MM.1S (cell line): ENCODE measurements around the gene AGAP2.

ENCODE experiments used
- DNase-seq: peaks from one replicate; pipeline ENCODE4 v3.0.0-alpha.2; 2015
- H2AFZ ChIP-seq: fragments of 300-600 bp; sonication (generic); 2 replicates; pipeline ENCODE4 v1.6.0; 2016; ENCODE audit warnings: antibody characterized with exemption, low read length
- H3F3A ChIP-seq: fragments of 300-600 bp; sonication (generic); 2 replicates; pipeline ENCODE4 v1.6.1; 2016; ENCODE audit warnings: mild to moderate bottlenecking, antibody characterized with exemption, low read length, moderate library complexity, mixed read lengths; ENCODE audit not compliant: insufficient read depth
- H3K27ac ChIP-seq: fragments of 300-600 bp; sonication (generic); 2 replicates; pipeline ENCODE4 v1.5.1; 2016; ENCODE audit warnings: mild to moderate bottlenecking, low read length
- H3K27me3 ChIP-seq: fragments of 300-600 bp; sonication (generic); replicated peaks from 2 replicates; pipeline ENCODE4 v1.6.0; 2016; ENCODE audit warnings: low read length; ENCODE audit not compliant: insufficient read depth
- H3K36me3 ChIP-seq: fragments of 300-600 bp; sonication (generic); replicated peaks from 2 replicates; pipeline ENCODE4 v1.6.1; 2016; ENCODE audit warnings: mild to moderate bottlenecking, low read length, mixed read lengths; ENCODE audit not compliant: insufficient read depth
- H3K4me1 ChIP-seq: fragments of 300-600 bp; sonication (generic); 2 replicates; pipeline ENCODE4 v1.6.1; 2016; ENCODE audit warnings: low read length, mixed read lengths
- H3K4me2 ChIP-seq: fragments of 300-600 bp; sonication (generic); 2 replicates; pipeline ENCODE4 v1.6.0; 2016; ENCODE audit warnings: low read depth, low read length
- H3K4me3 ChIP-seq: fragments of 300-600 bp; sonication (generic); 2 replicates; pipeline ENCODE4 v1.5.1; 2016; ENCODE audit warnings: low read length, mixed read lengths
- H3K79me2 ChIP-seq: fragments of 300-600 bp; sonication (generic); 2 replicates; pipeline ENCODE4 v1.6.1; 2016; ENCODE audit warnings: mixed run types, low read length, mixed read lengths
- H3K9ac ChIP-seq: fragments of 300-600 bp; sonication (generic); 2 replicates; pipeline ENCODE4 v1.6.1; 2016; ENCODE audit warnings: low read length, mixed read lengths
- H3K9me2 ChIP-seq: fragments of 300-600 bp; sonication (generic); replicated peaks from 2 replicates; pipeline ENCODE4 v1.6.1; 2016; ENCODE audit warnings: mild to moderate bottlenecking, low read length, mixed read lengths; ENCODE audit not compliant: insufficient read depth
- H3K9me3 ChIP-seq: fragments of 300-600 bp; sonication (generic); replicated peaks from 2 replicates; pipeline ENCODE4 v1.6.1; 2016; ENCODE audit warnings: mild to moderate bottlenecking, low read length, mixed read lengths; ENCODE audit not compliant: insufficient read depth
- H4K20me1 ChIP-seq: fragments of 300-600 bp; sonication (generic); 2 replicates; pipeline ENCODE4 v1.6.1; 2016; ENCODE audit warnings: mild to moderate bottlenecking, low read length, moderate library complexity, mixed read lengths; ENCODE audit not compliant: insufficient read depth
- EZH2 ChIP-seq: fragments of 300-600 bp; sonication (generic); optimal IDR thresholded peaks from 2 replicates; pipeline ENCODE3; 2017; ENCODE audit warnings: low read depth, mild to moderate bottlenecking, antibody characterized with exemption, low read length, mixed read lengths
- EZH2phosphoT487 ChIP-seq: fragments of 300-600 bp; sonication (generic); IDR thresholded peaks from 2 replicates; pipeline ENCODE4 v1.6.1; 2018; ENCODE audit warnings: antibody characterized with exemption, low read length
- TF ChIP-seq, protein P1 (sequence below): fragments of 300-600 bp; sonication (generic); IDR thresholded peaks from 2 replicates; pipeline ENCODE4 v1.5.1; 2016; ENCODE audit warnings: antibody characterized with exemption, low read length, mixed read lengths

AGAP2 gene

GRCh38 chr12:57720606-57721595, 17.6 kb downstream of the AGAP2 start:
- no peaks in the 10 kb centered on the region for H4K20me1 ChIP-seq
- H3K9ac ChIP-seq: no peak overlapping the region
- H3F3A ChIP-seq: no peaks in the 10 kb centered on the region; the same call in 1 of the 2 replicates
- H3K27me3 ChIP-seq: no peaks in the 10 kb centered on the region
- H2AFZ ChIP-seq: no peak overlapping the region
- H3K79me2 ChIP-seq: no peaks in the 10 kb centered on the region
- H3K4me2 ChIP-seq: no peak overlapping the region
- no peaks in the 10 kb centered on the region for H3K9me3 ChIP-seq
- no peak overlapping the region for H3K4me3 ChIP-seq
- no peaks in the 10 kb centered on the region for H3K9me2 ChIP-seq
- no peak overlapping the region for H3K27ac ChIP-seq
- H3K36me3 ChIP-seq: no peaks in the 10 kb centered on the region; the same call in 1 of the 2 replicates
- no peak for DNase-seq
- no peaks in the 10 kb centered on the region for H3K4me1 ChIP-seq
- no peak for TF ChIP-seq EZH2
- no peak for TF ChIP-seq EZH2phosphoT487
- TF ChIP-seq, protein P1, sequence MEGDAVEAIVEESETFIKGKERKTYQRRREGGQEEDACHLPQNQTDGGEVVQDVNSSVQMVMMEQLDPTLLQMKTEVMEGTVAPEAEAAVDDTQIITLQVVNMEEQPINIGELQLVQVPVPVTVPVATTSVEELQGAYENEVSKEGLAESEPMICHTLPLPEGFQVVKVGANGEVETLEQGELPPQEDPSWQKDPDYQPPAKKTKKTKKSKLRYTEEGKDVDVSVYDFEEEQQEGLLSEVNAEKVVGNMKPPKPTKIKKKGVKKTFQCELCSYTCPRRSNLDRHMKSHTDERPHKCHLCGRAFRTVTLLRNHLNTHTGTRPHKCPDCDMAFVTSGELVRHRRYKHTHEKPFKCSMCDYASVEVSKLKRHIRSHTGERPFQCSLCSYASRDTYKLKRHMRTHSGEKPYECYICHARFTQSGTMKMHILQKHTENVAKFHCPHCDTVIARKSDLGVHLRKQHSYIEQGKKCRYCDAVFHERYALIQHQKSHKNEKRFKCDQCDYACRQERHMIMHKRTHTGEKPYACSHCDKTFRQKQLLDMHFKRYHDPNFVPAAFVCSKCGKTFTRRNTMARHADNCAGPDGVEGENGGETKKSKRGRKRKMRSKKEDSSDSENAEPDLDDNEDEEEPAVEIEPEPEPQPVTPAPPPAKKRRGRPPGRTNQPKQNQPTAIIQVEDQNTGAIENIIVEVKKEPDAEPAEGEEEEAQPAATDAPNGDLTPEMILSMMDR: no peak

- Histone ChIP-seq H3K4me1 (no peaks in the 10 kb centered on the region), H3K79me2 (no peaks in the 10 kb centered on the region), H4K20me1 (no peaks in the 10 kb centered on the region), H3K27me3 (no peaks in the 10 kb centered on the region), H3K9me3 (no peaks in the 10 kb centered on the region), H3F3A (no peaks in the 10 kb centered on the region; the same call in 1 of the 2 replicates), H2AFZ (no peak overlapping the region), H3K9me2 (no peaks in the 10 kb centered on the region), H3K4me3 (no peak overlapping the region), H3K4me2 (no peak overlapping the region), H3K9ac (no peak overlapping the region), H3K27ac (no peak overlapping the region), H3K36me3 (no peaks in the 10 kb centered on the region; the same call in 1 of the 2 replicates)
- no peak for DNase-seq
- TF ChIP-seq, protein P1: no peak
- no peak for TF ChIP-seq EZH2phosphoT487
- TF ChIP-seq EZH2: no peak
Measured at GRCh38 chr12:57719777-57720605, 18.6 kb downstream of the AGAP2 start.

GRCh38 chr12:57718641-57719528, 19.7 kb downstream of the AGAP2 start:
- no peak overlapping the region for H3K9ac ChIP-seq
- H3K27ac ChIP-seq: no peak overlapping the region
- no peak overlapping the region for H2AFZ ChIP-seq
- no peaks in the 10 kb centered on the region for H3K79me2 ChIP-seq
- TF ChIP-seq EZH2phosphoT487 (no peak), EZH2 (no peak)
- no peak overlapping the region for H3K4me2 ChIP-seq
- H3K9me3 ChIP-seq: no peaks in the 10 kb centered on the region
- no peaks in the 10 kb centered on the region for H4K20me1 ChIP-seq
- H3K27me3 ChIP-seq: no peaks in the 10 kb centered on the region
- no peaks in the 10 kb centered on the region for H3K9me2 ChIP-seq
- no peaks in the 10 kb centered on the region for H3F3A ChIP-seq
- DNase-seq: no peak
- H3K36me3 ChIP-seq: no peaks in the 10 kb centered on the region; the same call in 1 of the 2 replicates
- no peak overlapping the region for H3K4me3 ChIP-seq
- no peaks in the 10 kb centered on the region for H3K4me1 ChIP-seq
